Stimulated activated CD4-positive, alpha-beta T cell treated with anti-CD3 and anti-CD28 coated beads, Interleukin-2, amount 100 ng/mL, for 48 hours (primary cell): ENCODE data around the gene BRCC3.
A peak's percentile ranks its signal among the peaks of the same experiment; 100 is the strongest.

Experiments
- DNase-seq, 2 donors: peaks; one replicate each; pipeline ENCODE4 v3.0.0-alpha.2; 2020

Gene BRCC3

GRCh38 chrX:155148724-155149537, 77.6 kb downstream of the BRCC3 start:
- DNase-seq = peak; percentile 23 to 28

DNA sequence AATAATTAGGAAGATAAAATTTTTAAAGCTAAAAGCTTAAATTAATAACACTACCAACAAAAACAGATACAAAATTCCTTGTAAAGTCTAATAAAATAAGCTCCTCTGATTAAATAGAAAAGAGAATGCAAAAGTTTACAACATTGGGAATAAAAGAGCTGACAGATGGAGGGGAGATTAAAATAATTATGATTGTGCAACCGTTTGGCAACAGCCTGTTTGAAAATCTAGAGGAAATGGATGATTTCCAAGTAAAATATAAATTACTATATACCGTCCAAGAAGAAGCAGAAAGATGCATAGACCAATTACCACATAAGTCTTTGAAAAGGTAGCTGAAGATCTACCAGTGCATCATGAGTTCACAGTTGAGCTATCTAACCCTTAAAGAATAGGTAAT, 98.6 kb downstream of the BRCC3 start:
- no peak for DNase-seq
